Smooth muscle cell (in vitro differentiated cells): ENCODE measurements around the gene WDR11. TPM values are rescaled to one million over a fixed set of nuclear protein-coding genes. Genes with fewer than 3 reads are reported as not detected.

Experiments
- DNase-seq: peaks from one replicate; lab custom pipeline; 2025; ENCODE audit not compliant: unreplicated experiment; lab: John Stamatoyannopoulos, UW
- H2AFZ ChIP-seq: fragments of 200-600 bp; sonication (generic); 2 replicates; pipeline ENCODE4 v1.6.0; 2016; ENCODE audit warnings: antibody characterized with exemption, low read depth, mild to moderate bottlenecking
- H3F3A ChIP-seq: fragments of 200-600 bp; sonication (generic); 2 replicates; pipeline ENCODE4 v1.6.0; 2017; ENCODE audit warnings: antibody characterized with exemption, low read depth
- H3K27ac ChIP-seq: fragments of 200-600 bp; sonication (generic); 2 replicates; pipeline ENCODE4 v1.5.1; 2016; ENCODE audit warnings: low read depth, mild to moderate bottlenecking
- H3K27me3 ChIP-seq: fragments of 200-600 bp; sonication (generic); 2 replicates; pipeline ENCODE4 v1.6.1; 2016; ENCODE audit warnings: low read depth, mild to moderate bottlenecking
- H3K36me3 ChIP-seq: fragments of 200-600 bp; sonication (generic); 2 replicates; pipeline ENCODE4 v1.5.1; 2016; ENCODE audit warnings: low read depth
- H3K4me1 ChIP-seq: fragments of 200-600 bp; sonication (generic); 2 replicates; pipeline ENCODE4 v1.5.1; 2016; ENCODE audit warnings: low read depth
- H3K4me2 ChIP-seq: fragments of 200-600 bp; sonication (generic); 2 replicates; pipeline ENCODE4 v1.6.0; 2016; ENCODE audit warnings: mild to moderate bottlenecking
- H3K4me3 ChIP-seq: fragments of 200-600 bp; sonication (generic); 2 replicates; pipeline ENCODE4 v1.5.1; 2016; ENCODE audit warnings: mild to moderate bottlenecking
- H3K79me2 ChIP-seq: fragments of 200-600 bp; sonication (generic); 2 replicates; pipeline ENCODE4 v1.6.0; 2016; ENCODE audit warnings: low read depth, mild to moderate bottlenecking
- H3K9ac ChIP-seq: fragments of 200-600 bp; sonication (generic); 2 replicates; pipeline ENCODE4 v1.6.0; 2016; ENCODE audit warnings: low read depth
- H3K9me3 ChIP-seq: fragments of 200-600 bp; sonication (generic); replicated peaks from 2 replicates; pipeline ENCODE4 v1.5.1; 2016; ENCODE audit warnings: low read depth
- H4K20me1 ChIP-seq: fragments of 200-600 bp; sonication (generic); 2 replicates; pipeline ENCODE4 v1.6.0; 2016; ENCODE audit warnings: low read depth
- WGBS: methylation state at CpG from one replicate; pipeline ENCODE4 v1.1.7; 2016; ENCODE audit warnings: low lambda C conversion rate; 5-methylcytosine and 5-hydroxymethylcytosine counted together
- polyA plus RNA-seq: library from polyadenylated mRNA; unstranded; fragments of >200 nt; fragmentation: Nextera tagmentation; extraction: Ambion mirVana; gene quantifications from 2 replicates; pipeline ENCODE4 v1.2.1, GENCODE V29; 2016
- total RNA-seq: library from RNA; depleted of rRNA; stranded (reverse); fragments of >200 nt; gene quantifications from 2 replicates; pipeline ENCODE4 v1.2.3, GENCODE V29; 2014
- TF ChIP-seq, protein P1 (sequence below): fragments of 200-600 bp; sonication (generic); IDR thresholded peaks from 2 replicates; pipeline ENCODE4 v1.5.1; 2017; ENCODE audit warnings: borderline replicate concordance, mild to moderate bottlenecking, antibody characterized with exemption; ENCODE audit not compliant: insufficient read depth, poor library complexity, severe bottlenecking

Gene WDR11
- total and polyA plus RNA-seq, 2 experiments from 2014 or later = 19.3 to 58.7 TPM

DNA sequence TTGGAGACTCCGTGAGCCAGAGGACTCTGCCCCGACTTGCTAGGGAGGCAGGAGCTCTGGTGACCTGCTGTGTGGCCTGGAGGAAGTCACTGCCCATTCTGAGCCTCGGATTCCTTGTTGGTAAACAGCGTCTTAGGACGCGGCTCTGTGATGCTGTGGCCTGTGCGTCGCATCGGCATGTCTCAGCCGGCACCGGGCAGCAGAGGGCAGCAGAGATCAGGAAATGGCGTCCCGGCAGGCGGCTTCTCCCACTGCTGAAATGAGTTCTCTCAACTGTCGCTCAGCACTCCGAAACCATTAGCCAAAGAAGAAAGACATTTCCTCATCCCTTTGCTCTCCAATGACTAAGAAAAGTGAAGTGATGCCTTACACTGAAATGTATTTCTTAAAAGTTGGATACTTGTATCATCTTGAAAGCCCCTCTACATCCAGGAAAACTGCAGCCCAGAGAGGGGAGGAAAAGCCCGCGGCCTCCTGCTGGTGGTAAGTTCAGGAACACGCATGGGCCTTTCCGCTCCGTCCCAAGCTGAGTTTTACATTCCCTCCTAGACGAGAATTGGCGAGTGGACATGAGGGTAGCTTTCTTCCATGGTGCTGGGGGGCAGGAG is 91.7 kb downstream of the WDR11 start:
- no peak overlapping the region for H3K27ac ChIP-seq
- no peaks in the 10 kb centered on the region for H3K36me3 ChIP-seq
- DNase-seq = peak; percentile 63
- H3K4me3 ChIP-seq = peak overlapping the region; percentile 19
- H4K20me1 ChIP-seq = no peaks in the 10 kb centered on the region
- no peak overlapping the region for H3K9ac ChIP-seq
- peaks cover 3% of the 10 kb centered on the region for H3F3A ChIP-seq
- no peaks in the 10 kb centered on the region for H3K4me1 ChIP-seq
- peak overlapping the region; percentile 66 for H2AFZ ChIP-seq
- H3K27me3 ChIP-seq = no peaks in the 10 kb centered on the region
- H3K9me3 ChIP-seq = no peaks in the 10 kb centered on the region
- H3K79me2 ChIP-seq = no peaks in the 10 kb centered on the region
- TF ChIP-seq, protein P1, sequence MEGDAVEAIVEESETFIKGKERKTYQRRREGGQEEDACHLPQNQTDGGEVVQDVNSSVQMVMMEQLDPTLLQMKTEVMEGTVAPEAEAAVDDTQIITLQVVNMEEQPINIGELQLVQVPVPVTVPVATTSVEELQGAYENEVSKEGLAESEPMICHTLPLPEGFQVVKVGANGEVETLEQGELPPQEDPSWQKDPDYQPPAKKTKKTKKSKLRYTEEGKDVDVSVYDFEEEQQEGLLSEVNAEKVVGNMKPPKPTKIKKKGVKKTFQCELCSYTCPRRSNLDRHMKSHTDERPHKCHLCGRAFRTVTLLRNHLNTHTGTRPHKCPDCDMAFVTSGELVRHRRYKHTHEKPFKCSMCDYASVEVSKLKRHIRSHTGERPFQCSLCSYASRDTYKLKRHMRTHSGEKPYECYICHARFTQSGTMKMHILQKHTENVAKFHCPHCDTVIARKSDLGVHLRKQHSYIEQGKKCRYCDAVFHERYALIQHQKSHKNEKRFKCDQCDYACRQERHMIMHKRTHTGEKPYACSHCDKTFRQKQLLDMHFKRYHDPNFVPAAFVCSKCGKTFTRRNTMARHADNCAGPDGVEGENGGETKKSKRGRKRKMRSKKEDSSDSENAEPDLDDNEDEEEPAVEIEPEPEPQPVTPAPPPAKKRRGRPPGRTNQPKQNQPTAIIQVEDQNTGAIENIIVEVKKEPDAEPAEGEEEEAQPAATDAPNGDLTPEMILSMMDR = peak; percentile 83
- 20% methylated on average over 23 of the region's 23 CpGs for WGBS
- peak overlapping the region; percentile 77 for H3K4me2 ChIP-seq

DNA sequence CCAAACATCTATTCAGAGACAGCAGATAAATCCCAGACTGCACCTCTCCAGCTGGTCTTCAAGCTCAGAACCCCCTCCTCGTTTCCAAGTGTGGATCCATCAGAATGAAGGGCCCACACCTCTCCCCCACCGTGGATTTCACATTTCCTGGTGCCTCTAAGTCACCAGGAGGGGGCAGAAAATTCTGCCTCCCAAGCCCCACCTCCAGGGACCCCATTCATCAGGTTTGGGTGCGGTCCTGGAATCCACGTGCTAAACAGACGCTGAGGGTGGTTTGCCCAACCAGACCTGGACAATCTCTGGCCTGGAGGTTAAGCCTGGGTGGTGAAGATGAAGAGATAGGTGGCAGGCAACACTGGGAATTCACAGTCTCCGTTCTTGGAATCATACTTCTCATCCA is 92.4 kb downstream of the WDR11 start:
- Histone ChIP-seq H3K27me3 (no peaks in the 10 kb centered on the region), H3K4me1 (no peaks in the 10 kb centered on the region), H3K9me3 (no peaks in the 10 kb centered on the region), H3F3A (peaks cover 3% of the 10 kb centered on the region), H2AFZ (no peak overlapping the region), H4K20me1 (no peaks in the 10 kb centered on the region), H3K36me3 (no peaks in the 10 kb centered on the region), H3K27ac (no peak overlapping the region), H3K4me2 (peak overlapping the region; percentile 77), H3K4me3 (no peak overlapping the region), H3K79me2 (no peaks in the 10 kb centered on the region), H3K9ac (no peak overlapping the region)
- 76% methylated on average over 6 of the region's 6 CpGs for WGBS
- TF ChIP-seq, protein P1 = no peak
- no peak for DNase-seq

- Histone ChIP-seq H3K27ac (no peak overlapping the region), H3K4me2 (no peak overlapping the region), H4K20me1 (no peaks in the 10 kb centered on the region), H3K36me3 (no peaks in the 10 kb centered on the region), H3K4me1 (no peaks in the 10 kb centered on the region), H2AFZ (no peak overlapping the region), H3K79me2 (no peaks in the 10 kb centered on the region), H3K4me3 (no peak overlapping the region), H3K9me3 (no peaks in the 10 kb centered on the region), H3F3A (peaks cover 3% of the 10 kb centered on the region), H3K27me3 (no peaks in the 10 kb centered on the region), H3K9ac (no peak overlapping the region)
- DNase-seq = no peak
- 97% methylated on average over 4 of the region's 4 CpGs for WGBS
- TF ChIP-seq, protein P1 = no peak
Measured at GRCh38 chr10:120944586-120945125, 93.5 kb downstream of the WDR11 start.

DNA sequence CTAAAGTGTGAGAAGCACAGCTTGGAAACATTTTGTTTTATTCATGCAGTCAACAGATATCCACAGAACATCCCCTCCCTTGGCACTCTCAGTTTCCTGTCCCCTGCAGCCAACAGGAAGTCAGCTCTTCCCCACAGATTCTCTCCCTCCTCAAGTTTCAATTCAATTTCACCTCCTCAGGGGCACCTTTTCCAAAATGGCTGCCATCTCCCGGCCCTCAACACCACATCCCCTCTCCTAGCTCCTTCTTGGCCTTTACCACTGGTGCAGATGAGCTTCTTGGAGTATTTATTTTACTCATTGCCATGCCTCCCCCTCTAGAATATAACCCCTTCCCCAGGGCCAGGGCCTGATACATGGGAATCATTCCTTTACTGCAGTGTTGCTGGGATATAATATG is 94.0 kb downstream of the WDR11 start:
- TF ChIP-seq, protein P1 = no peak
- 96% methylated on average over 1 of the region's 1 CpG for WGBS
- Histone ChIP-seq H3K4me2 (no peak overlapping the region), H3K27me3 (no peaks in the 10 kb centered on the region), H3K9me3 (no peaks in the 10 kb centered on the region), H3K36me3 (no peaks in the 10 kb centered on the region), H3K9ac (no peak overlapping the region), H3F3A (peaks cover 3% of the 10 kb centered on the region), H3K4me1 (no peaks in the 10 kb centered on the region), H2AFZ (no peak overlapping the region), H3K79me2 (no peaks in the 10 kb centered on the region), H3K4me3 (no peak overlapping the region), H4K20me1 (no peaks in the 10 kb centered on the region), H3K27ac (no peak overlapping the region)
- no peak for DNase-seq
